GM19372 (cell line): ENCODE measurements around the gene TMEM80.
"Not testable (repeated sequence)": the region's sequence is repeated elsewhere in the genome, so short reads cannot be mapped to it uniquely, and the experiment has no call there.

Experiments used
- ATAC-seq: cut with Tn5 transposase; IDR thresholded peaks from one replicate; pipeline ENCODE4 v1.9.1; 2021; ENCODE audit warnings: mild to moderate bottlenecking, low read depth, moderate library complexity; ENCODE audit not compliant: unreplicated experiment

Gene TMEM80

GRCh38 chr11:720017-720641 lies 24.5 kb downstream of the TMEM80 start:
- no peak for ATAC-seq

- no peak for ATAC-seq
Observed at GRCh38 chr11:720642-721246, 25.1 kb downstream of the TMEM80 start.

GRCh38 chr11:721247-721740 lies 25.7 kb downstream of the TMEM80 start:
- no peak for ATAC-seq

- no peak for ATAC-seq
Observed at GRCh38 chr11:721741-722345, 26.2 kb downstream of the TMEM80 start.

- no peak for ATAC-seq
Observed at GRCh38 chr11:722346-722811, 26.8 kb downstream of the TMEM80 start.

GRCh38 chr11:723120-723883 lies 27.7 kb downstream of the TMEM80 start:
- ATAC-seq, result no peak

- ATAC-seq, result no peak
Observed at GRCh38 chr11:724049-724777, 28.6 kb downstream of the TMEM80 start.

GRCh38 chr11:724778-725386 lies 29.3 kb downstream of the TMEM80 start:
- ATAC-seq, result no peak

GRCh38 chr11:725624-726202 lies 30.1 kb downstream of the TMEM80 start:
- ATAC-seq, result no peak

GRCh38 chr11:726278-727220 lies 30.9 kb downstream of the TMEM80 start:
- ATAC-seq, result no peak

- no peak for ATAC-seq
Observed at GRCh38 chr11:727281-727701, 31.7 kb downstream of the TMEM80 start.

- ATAC-seq, result peak; percentile 62
Observed at GRCh38 chr11:727859-728748, 32.5 kb downstream of the TMEM80 start.

GRCh38 chr11:728901-729491 lies 33.4 kb downstream of the TMEM80 start:
- ATAC-seq, result no peak

- ATAC-seq, result no peak
Observed at GRCh38 chr11:729492-730074, 34.0 kb downstream of the TMEM80 start.

- ATAC-seq, result no peak
Observed at GRCh38 chr11:733072-733471, 37.5 kb downstream of the TMEM80 start.

GRCh38 chr11:734541-734940 lies 38.9 kb downstream of the TMEM80 start:
- not testable (repeated sequence) for ATAC-seq

GRCh38 chr11:737366-737765 lies 41.8 kb downstream of the TMEM80 start:
- ATAC-seq, result no peak
